ENCODE data around the gene OR7C1.

The OR7C1 gene

GRCh38 chr19:14764401-14764800 lies 70.6 kb downstream of the OR7C1 start:
- no peak for DNase-seq

DNA sequence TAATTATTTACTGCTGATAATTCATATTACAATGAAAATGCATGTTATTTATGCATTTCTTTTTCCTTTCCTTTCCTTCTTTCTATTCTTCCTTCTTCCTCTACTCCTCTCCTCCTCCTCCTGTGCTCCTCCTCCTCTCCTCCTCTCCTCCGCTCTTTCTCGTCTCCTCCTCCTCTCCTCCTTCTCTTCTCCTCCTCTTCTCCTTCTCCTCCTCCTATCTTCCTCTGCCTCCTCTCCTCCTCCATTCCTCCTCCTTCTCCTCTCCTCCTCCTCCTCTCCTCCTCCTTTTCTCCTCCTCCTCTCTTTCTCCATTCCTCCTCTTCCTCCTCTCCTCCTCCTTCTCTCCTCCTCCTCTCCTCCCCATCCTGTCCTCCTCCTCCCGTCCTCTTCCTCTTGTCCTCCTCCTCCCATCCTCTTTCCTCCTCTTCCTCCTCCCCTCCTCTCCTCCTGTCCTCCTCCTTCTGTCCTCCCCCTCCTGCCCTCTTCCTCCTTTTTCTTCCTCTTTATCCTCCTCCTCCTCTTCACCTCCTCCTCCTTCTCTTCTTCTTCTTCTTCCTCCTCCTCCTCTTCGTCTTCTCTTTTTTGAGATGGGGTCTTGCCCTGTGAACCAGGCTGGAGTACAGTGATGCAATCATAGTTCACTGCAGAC lies 71.4 kb downstream of the OR7C1 start:
- no peak for DNase-seq

GRCh38 chr19:14762111-14762510 lies 72.9 kb downstream of the OR7C1 start:
- no peak for DNase-seq

DNA sequence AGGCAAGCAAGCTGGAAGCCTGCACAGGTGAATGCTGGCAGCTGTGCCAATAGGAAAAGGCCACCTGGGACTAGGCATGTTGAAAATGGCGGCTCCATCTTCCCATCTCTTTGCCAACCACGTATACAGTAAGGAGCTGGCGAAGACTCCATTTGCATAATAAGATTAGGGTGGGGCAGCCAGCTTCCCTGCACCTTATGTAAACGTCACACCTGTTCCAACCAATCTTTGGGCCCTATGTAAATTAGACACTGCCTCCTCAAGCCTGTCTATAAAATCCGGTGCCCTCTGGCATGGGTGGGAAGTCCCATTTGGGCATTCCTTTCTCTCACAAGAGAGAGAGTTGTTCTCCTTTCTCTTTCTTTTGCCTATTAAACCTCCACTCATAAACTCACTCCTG lies 73.4 kb downstream of the OR7C1 start:
- DNase-seq, result no peak

DNA sequence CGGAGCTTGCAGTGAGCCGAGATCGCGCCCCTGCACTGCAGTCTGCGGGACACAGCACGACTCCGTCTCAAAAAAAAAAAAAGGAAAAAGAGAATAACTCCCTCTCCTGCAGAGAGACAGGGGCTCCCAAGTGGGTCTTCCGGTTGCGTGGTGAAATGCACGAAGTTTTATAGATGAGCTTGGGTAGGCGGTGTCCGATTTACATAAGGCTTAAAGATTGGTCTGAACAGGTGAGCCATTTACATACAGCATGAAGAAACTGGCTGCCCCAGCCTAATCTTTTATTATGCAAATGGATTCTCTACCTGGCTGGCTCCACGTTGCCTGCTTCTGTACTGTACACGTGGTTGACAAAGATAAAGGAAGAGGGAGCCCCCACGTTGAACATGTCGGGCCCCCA lies 76.2 kb downstream of the OR7C1 start:
- DNase-seq, result peak in 2 of 3 experiments; percentile 22 to 63

GRCh38 chr19:14748601-14749000 lies 86.4 kb downstream of the OR7C1 start:
- peak in 1 of 3 experiments; percentile 16 for DNase-seq
